ENCODE results near the gene MMP24OS. TPM values are rescaled to one million over a fixed set of nuclear protein-coding genes. Genes with fewer than 3 reads are reported as not detected.

The MMP24OS gene
- total RNA-seq, 2 donors from 2014 or later = 32.2 to 38.8 TPM

DNA sequence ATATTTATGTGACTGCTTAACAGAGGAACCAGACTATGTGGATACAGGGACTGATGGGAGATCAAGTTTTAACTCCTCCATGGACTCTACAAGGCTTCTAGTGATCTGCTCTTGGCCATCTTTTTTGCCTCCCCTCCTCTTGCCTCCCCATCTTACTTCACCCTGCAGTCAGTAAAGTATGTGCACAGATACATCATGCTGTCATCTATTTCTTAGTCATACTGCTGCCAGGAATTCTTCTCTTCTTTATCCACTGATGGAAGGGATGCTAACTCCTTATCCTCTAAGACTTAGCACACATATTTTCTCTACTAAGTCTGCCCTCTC lies 41.9 kb upstream of the MMP24OS start:
- DNase-seq = no peak
- Mint-ChIP-seq H3K27ac (no peak overlapping the region), H3K36me3 (ENCODE audit: low read depth) (peaks cover 4% of the 10 kb centered on the region), H3K4me1 (peaks cover 13% of the 10 kb centered on the region), H3K4me3 (no peak overlapping the region), H3K27me3 (ENCODE audit: insufficient read depth) (no peaks in the 10 kb centered on the region), H3K9me3 (no peaks in the 10 kb centered on the region)
- Histone ChIP-seq H3K27me3 (ENCODE audit: control insufficient read depth, insufficient read depth, low read length, poor library complexity, severe bottlenecking) (no peaks in the 10 kb centered on the region), H3K4me1 (ENCODE audit: control insufficient read depth, insufficient read depth, low read length) (no peaks in the 10 kb centered on the region), H3K4me3 (ENCODE audit: low read length) (no peak overlapping the region), H3K9ac (ENCODE audit: extremely low read depth, low read length, poor library complexity, severe bottlenecking) (no peak overlapping the region), H3K36me3 (ENCODE audit: control insufficient read depth, insufficient read depth, low read length) (peaks cover 4% of the 10 kb centered on the region), H3K9me3 (ENCODE audit: control insufficient read depth, low read length) (no peaks in the 10 kb centered on the region), H3K27ac (ENCODE audit: low read depth, low read length) (no peak overlapping the region)
- TF ChIP-seq CTCF (conservative IDR thresholded peaks at IDR 0.05) = no peak

GRCh38 chr20:35319192-35319870 lies 41.4 kb upstream of the MMP24OS start:
- Histone ChIP-seq H3K4me3 (ENCODE audit: low read length) (no peak overlapping the region), H3K9ac (ENCODE audit: extremely low read depth, low read length, poor library complexity, severe bottlenecking) (no peak overlapping the region), H3K27me3 (ENCODE audit: control insufficient read depth, insufficient read depth, low read length, poor library complexity, severe bottlenecking) (no peaks in the 10 kb centered on the region), H3K4me1 (ENCODE audit: control insufficient read depth, insufficient read depth, low read length) (no peaks in the 10 kb centered on the region), H3K27ac (ENCODE audit: low read depth, low read length) (no peak overlapping the region), H3K36me3 (ENCODE audit: control insufficient read depth, insufficient read depth, low read length) (peaks cover 4% of the 10 kb centered on the region), H3K9me3 (ENCODE audit: control insufficient read depth, low read length) (no peaks in the 10 kb centered on the region)
- H3K27ac Mint-ChIP-seq = no peak overlapping the region
- DNase-seq = no peak
- TF ChIP-seq CTCF (conservative IDR thresholded peaks at IDR 0.05) = no peak
- peaks cover 3% of the 10 kb centered on the region for H3K36me3 Mint-ChIP-seq (ENCODE audit: low read depth)
- no peaks in the 10 kb centered on the region for H3K9me3 Mint-ChIP-seq
- 79 to 88% methylated on average over 4 to 5 of the region's 5 CpGs for WGBS, 2 experiments (ENCODE audit: insufficient coverage in 1 of 2, insufficient read length in 1 of 2)
- H3K27me3 Mint-ChIP-seq (ENCODE audit: insufficient read depth) = no peaks in the 10 kb centered on the region
- peaks cover 14% of the 10 kb centered on the region for H3K4me1 Mint-ChIP-seq
- H3K4me3 Mint-ChIP-seq = no peak overlapping the region

DNA sequence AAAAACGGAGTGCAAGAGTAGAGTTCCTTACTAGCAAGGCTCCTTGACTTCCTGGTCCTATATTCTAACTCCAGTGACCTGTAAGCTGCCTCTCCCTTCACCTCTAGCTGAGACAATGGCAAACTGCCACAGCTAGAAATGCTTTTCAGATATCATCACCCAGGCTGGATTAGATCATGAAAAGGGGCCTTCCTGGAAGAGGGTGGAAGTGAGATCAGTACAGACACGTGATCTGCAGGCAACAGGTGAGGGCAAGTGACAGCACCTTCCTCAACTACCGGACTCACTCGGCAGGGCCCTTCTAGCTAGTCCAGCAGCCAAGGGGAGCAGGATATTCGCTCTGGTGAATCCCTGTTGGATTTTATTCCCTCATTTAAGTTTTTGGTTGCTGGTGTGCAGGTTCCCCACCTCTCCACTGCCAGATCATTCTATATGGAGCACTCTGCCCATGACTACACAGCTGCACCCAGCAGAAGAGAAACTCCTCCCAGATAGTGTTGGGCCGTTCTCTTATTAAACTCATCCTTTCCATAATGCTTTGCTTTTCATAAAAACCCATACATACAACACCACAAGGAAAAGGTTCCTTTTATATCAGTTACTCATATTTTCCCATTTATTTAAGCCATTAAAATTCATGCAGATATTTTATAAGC lies 40.7 kb upstream of the MMP24OS start:
- Histone ChIP-seq H3K9ac (ENCODE audit: extremely low read depth, low read length, poor library complexity, severe bottlenecking) (no peak overlapping the region), H3K4me1 (ENCODE audit: control insufficient read depth, insufficient read depth, low read length) (no peaks in the 10 kb centered on the region), H3K4me3 (ENCODE audit: low read length) (no peak overlapping the region), H3K27ac (ENCODE audit: low read depth, low read length) (no peak overlapping the region), H3K9me3 (ENCODE audit: control insufficient read depth, low read length) (no peaks in the 10 kb centered on the region), H3K27me3 (ENCODE audit: control insufficient read depth, insufficient read depth, low read length, poor library complexity, severe bottlenecking) (no peaks in the 10 kb centered on the region), H3K36me3 (ENCODE audit: control insufficient read depth, insufficient read depth, low read length) (peaks cover 6% of the 10 kb centered on the region)
- H3K4me3 Mint-ChIP-seq = no peak overlapping the region
- H3K9me3 Mint-ChIP-seq = no peaks in the 10 kb centered on the region
- peaks cover 5% of the 10 kb centered on the region for H3K36me3 Mint-ChIP-seq (ENCODE audit: low read depth)
- DNase-seq = no peak
- 86 to 89% methylated on average over 6 of the region's 6 CpGs for WGBS, 2 experiments (ENCODE audit: insufficient coverage in 1 of 2, insufficient read length in 1 of 2)
- H3K27ac Mint-ChIP-seq = no peak overlapping the region
- H3K27me3 Mint-ChIP-seq (ENCODE audit: insufficient read depth) = no peaks in the 10 kb centered on the region
- TF ChIP-seq CTCF (conservative IDR thresholded peaks at IDR 0.05) = no peak
- peaks cover 14% of the 10 kb centered on the region for H3K4me1 Mint-ChIP-seq

All from endodermal cell (in vitro differentiated cells).